SK-N-SH (cell line): ENCODE data around the gene EPB41L2. TPM values are rescaled to one million over a fixed set of nuclear protein-coding genes. Genes with fewer than 3 reads are reported as not detected.

ENCODE experiments used
- CTCF ChIA-PET: fragments of 300-600, 350-600 bp; formaldehyde crosslinking; extraction: SDS; loops from one replicate; lab custom pipeline; 2021; lab: Yijun Ruan, JAX
- POLR2A ChIA-PET: fragments of 350-600 bp; sonication (Branson Sonifier 250); formaldehyde crosslinking; extraction: SDS; loops from one replicate; lab custom pipeline; 2020; ENCODE audit warnings: antibody characterized with exemption, inconsistent platforms; lab: Yijun Ruan, JAX
- DNase-seq: peaks from one replicate; pipeline ENCODE4 v3.0.0; 2012
- H2AFZ ChIP-seq: fragments of 200-600 bp; sonication (generic); 2 replicates; pipeline ENCODE4 v1.8.1; 2016; ENCODE audit warnings: antibody characterized with exemption, mild to moderate bottlenecking, low read depth
- H3F3A ChIP-seq: fragments of 200-600 bp; sonication (generic); replicated peaks from 2 replicates; pipeline ENCODE3; 2016; ENCODE audit warnings: antibody characterized with exemption, mild to moderate bottlenecking; ENCODE audit not compliant: insufficient read depth
- H3K27ac ChIP-seq, 2 experiments: fragments of 200-500 bp in 1 of 2; fragments of 200-600 bp in 1 of 2; sonication (Bioruptor generic) in 1 of 2; sonication (generic), shearing (Covaris generic) in 1 of 2; 2 replicates each; pipeline versions ENCODE4 v1.5.1 to v1.6.1; 2014 to 2016; ENCODE audit warnings: low read depth in 2 of 2, inconsistent platforms in 1 of 2, low read length in 1 of 2, mild to moderate bottlenecking in 1 of 2, mixed read lengths in 1 of 2
- H3K27me3 ChIP-seq: fragments of 200-600 bp; sonication (generic), shearing (Covaris generic); 2 replicates; pipeline ENCODE4 v1.6.1; 2016; ENCODE audit warnings: mixed run types; ENCODE audit not compliant: insufficient read depth
- H3K36me3 ChIP-seq, 2 experiments: fragments of 200-500 bp in 1 of 2; fragments of 200-600 bp in 1 of 2; sonication (Bioruptor generic) in 1 of 2; sonication (generic) in 1 of 2; replicated peaks in 1 of 2; 2 replicates each; pipeline versions ENCODE3 to v1.5.1; 2014 to 2016; ENCODE audit warnings: low read length in 1 of 2, mild to moderate bottlenecking in 1 of 2; ENCODE audit not compliant: insufficient read depth in 2 of 2, control insufficient read depth in 1 of 2
- H3K4me1 ChIP-seq, 2 experiments: fragments of 200-500 bp in 1 of 2; fragments of 200-600 bp in 1 of 2; sonication (Bioruptor generic) in 1 of 2; sonication (generic), shearing (Covaris generic) in 1 of 2; 2 replicates each; pipeline versions ENCODE4 v1.5.1 to v1.6.1; 2014 to 2016; ENCODE audit warnings: low read depth in 1 of 2, low read length in 1 of 2, mixed run types in 1 of 2; ENCODE audit not compliant: insufficient read depth in 2 of 2, control insufficient read depth in 1 of 2
- H3K4me2 ChIP-seq: fragments of 200-600 bp; sonication (generic), shearing (Covaris generic); 2 replicates; pipeline ENCODE4 v1.6.1; 2017; ENCODE audit warnings: mixed run types
- H3K4me3 ChIP-seq, 2 experiments: fragments of 200-500 bp in 1 of 2; fragments of 200-600 bp in 1 of 2; sonication (Bioruptor generic) in 1 of 2; sonication (generic), shearing (Covaris generic) in 1 of 2; 2 replicates each; pipeline versions ENCODE4 v1.5.1 to v1.8.1; 2014 to 2016; ENCODE audit warnings: low read depth in 2 of 2, inconsistent platforms in 1 of 2, low read length in 1 of 2, mild to moderate bottlenecking in 1 of 2, mixed read lengths in 1 of 2, moderate library complexity in 1 of 2
- H3K79me2 ChIP-seq: fragments of 200-600 bp; sonication (generic); 2 replicates; pipeline ENCODE4 v1.8.1; 2017; ENCODE audit warnings: mild to moderate bottlenecking; ENCODE audit not compliant: insufficient read depth
- H3K9ac ChIP-seq: fragments of 200-600 bp; sonication (generic); 2 replicates; pipeline ENCODE4 v1.6.1; 2017; ENCODE audit warnings: mixed run types
- H3K9me2 ChIP-seq: fragments of 200-600 bp; sonication (generic); 2 replicates; pipeline ENCODE4 v1.6.1; 2017; ENCODE audit warnings: mixed run types
- H3K9me3 ChIP-seq: fragments of 200-600 bp; sonication (generic); 2 replicates; pipeline ENCODE4 v1.6.1; 2017; ENCODE audit warnings: mixed run types, mild to moderate bottlenecking, moderate library complexity
- H4K20me1 ChIP-seq: fragments of 200-600 bp; sonication (generic); 2 replicates; pipeline ENCODE4 v1.6.1; 2017; ENCODE audit warnings: mild to moderate bottlenecking, mixed run types; ENCODE audit not compliant: insufficient read depth
- CHD2 ChIP-seq: fragments of 150-350 bp; IDR thresholded peaks from 2 replicates; pipeline ENCODE4 v1.6.1; 2018; ENCODE audit warnings: low read length; ENCODE audit not compliant: partially characterized antibody
- ELF1 ChIP-seq: IDR thresholded peaks from 2 replicates; pipeline ENCODE4 v1.4.0; 2012
- EZH2phosphoT487 ChIP-seq: fragments of 200-600 bp; sonication (generic); IDR thresholded peaks from 2 replicates; pipeline ENCODE4 v1.6.1; 2017; ENCODE audit warnings: low read depth, mixed run types, mild to moderate bottlenecking, antibody characterized with exemption, moderate library complexity, borderline replicate concordance
- FOXJ3 ChIP-seq: sonication (generic); formaldehyde crosslinking; IDR thresholded peaks from 2 replicates; pipeline ENCODE4 v1.5.1; 2020; ENCODE audit warnings: mild to moderate bottlenecking, missing genetic modification reagents
- FOXM1 ChIP-seq: IDR thresholded peaks from 2 replicates; pipeline ENCODE4 v1.4.0; 2012; ENCODE audit warnings: low read depth, mild to moderate bottlenecking
- GABPA ChIP-seq: IDR thresholded peaks from 2 replicates; pipeline ENCODE4 v1.4.0; 2012; ENCODE audit warnings: low read depth, mild to moderate bottlenecking
- IRF3 ChIP-seq: fragments of 150-350 bp; IDR thresholded peaks from 2 replicates; pipeline ENCODE4 v1.6.1; 2016; ENCODE audit warnings: mild to moderate bottlenecking, low read depth, low read length
- MAX ChIP-seq: IDR thresholded peaks from 2 replicates; pipeline ENCODE4 v1.4.0; 2012; ENCODE audit warnings: low read depth
- MEF2A ChIP-seq: IDR thresholded peaks from 2 replicates; pipeline ENCODE4 v1.4.0; 2012; ENCODE audit warnings: low read depth, borderline replicate concordance
- MXI1 ChIP-seq: IDR thresholded peaks from 2 replicates; pipeline ENCODE4 v1.6.1; 2012; ENCODE audit warnings: mild to moderate bottlenecking, low read depth, low read length, improper control_type of control experiment
- PBX3 ChIP-seq: IDR thresholded peaks from 2 replicates; pipeline ENCODE4; 2012
- RCOR1 ChIP-seq: fragments of 150-350 bp; IDR thresholded peaks from 2 replicates; pipeline ENCODE4 v1.6.1; 2017; ENCODE audit warnings: antibody characterized with exemption, low read length
- REST ChIP-seq: IDR thresholded peaks from 2 replicates; pipeline ENCODE4 v1.6.1; 2012; ENCODE audit warnings: mild to moderate bottlenecking, low read depth, low read length, moderate library complexity
- TAF1 ChIP-seq: IDR thresholded peaks from 2 replicates; pipeline ENCODE4 v1.6.1; 2012; ENCODE audit warnings: low read depth, mild to moderate bottlenecking, low read length, moderate library complexity, borderline replicate concordance
- USF1 ChIP-seq: IDR thresholded peaks from 2 replicates; pipeline ENCODE4 v1.4.0; 2012; ENCODE audit warnings: low read depth, borderline replicate concordance
- USF2 ChIP-seq: fragments of 150-350 bp; IDR thresholded peaks from 2 replicates; pipeline ENCODE4 v1.6.1; 2017; ENCODE audit warnings: antibody characterized with exemption, low read length, low read depth, borderline replicate concordance
- ZBTB33 ChIP-seq: IDR thresholded peaks from 2 replicates; pipeline ENCODE4 v1.4.0; 2012; ENCODE audit warnings: low read depth, borderline replicate concordance
- WGBS: methylation state at CpG from one replicate; pipeline ENCODE4 v1.1.6; 2017; ENCODE audit warnings: low lambda C conversion rate; 5-methylcytosine and 5-hydroxymethylcytosine counted together
- polyA plus RNA-seq, 3 experiments: library from polyadenylated mRNA; depleted of rRNA; stranded (reverse); fragments of >200 nt; gene quantifications; 2 replicates each; pipeline ENCODE4 v1.2.3, GENCODE V29; 2012

The EPB41L2 gene
- polyA plus RNA-seq, 1 of the 3 experiments (the other 2 are of a cell fraction): 1.4 TPM

GRCh38 chr6:131014080-131014776 is 48.8 kb downstream of the EPB41L2 start:
- Histone ChIP-seq H3K9me2 (no peaks in the 10 kb centered on the region), H3K27me3 (no peaks in the 10 kb centered on the region), H3K4me1 (no peaks in the 10 kb centered on the region), H4K20me1 (no peaks in the 10 kb centered on the region), H3K9me3 (no peaks in the 10 kb centered on the region), H3K4me2 (no peak overlapping the region), H2AFZ (no peak overlapping the region), H3K9ac (no peak overlapping the region), H3K79me2 (no peaks in the 10 kb centered on the region), H3K4me3 (no peak overlapping the region), H3K27ac (no peak overlapping the region), H3K36me3 (no peaks in the 10 kb centered on the region), H3F3A (no peaks in the 10 kb centered on the region)
- 6% methylated on average over 5 of the region's 5 CpGs for WGBS
- DNase-seq: no peak
- no peak for TF ChIP-seq RCOR1
- TF ChIP-seq ELF1: no peak
- TF ChIP-seq CHD2: no peak
- no peak for TF ChIP-seq TAF1
- no peak for TF ChIP-seq MXI1
- no peak for TF ChIP-seq USF1
- TF ChIP-seq USF2: no peak
- no peak for TF ChIP-seq MAX
- TF ChIP-seq REST: no peak
- no peak for TF ChIP-seq MEF2A
- no peak for TF ChIP-seq FOXM1
- no peak for TF ChIP-seq GABPA
- TF ChIP-seq PBX3: no peak
- TF ChIP-seq IRF3: no peak
- TF ChIP-seq EZH2phosphoT487: no peak
- TF ChIP-seq ZBTB33: no peak
- TF ChIP-seq FOXJ3 (CRISPR knock-in tag): no peak
- POLR2A ChIA-PET: no interaction called here
- CTCF ChIA-PET: no interaction called here
